Measurements from ENCODE around the gene NLGN1.
A peak's percentile ranks its signal among the peaks of the same experiment; 100 is the strongest.
"Not testable (repeated sequence)": the region's sequence is repeated elsewhere in the genome, so short reads cannot be mapped to it uniquely, and the experiment has no call there.

The NLGN1 gene

GRCh38 chr3:174204765-174205164 is 807.2 kb downstream of the NLGN1 start:
- H3K4me3 ChIP-seq (ENCODE audit: low read length), result no peak overlapping the region
- TF ChIP-seq, protein P1, sequence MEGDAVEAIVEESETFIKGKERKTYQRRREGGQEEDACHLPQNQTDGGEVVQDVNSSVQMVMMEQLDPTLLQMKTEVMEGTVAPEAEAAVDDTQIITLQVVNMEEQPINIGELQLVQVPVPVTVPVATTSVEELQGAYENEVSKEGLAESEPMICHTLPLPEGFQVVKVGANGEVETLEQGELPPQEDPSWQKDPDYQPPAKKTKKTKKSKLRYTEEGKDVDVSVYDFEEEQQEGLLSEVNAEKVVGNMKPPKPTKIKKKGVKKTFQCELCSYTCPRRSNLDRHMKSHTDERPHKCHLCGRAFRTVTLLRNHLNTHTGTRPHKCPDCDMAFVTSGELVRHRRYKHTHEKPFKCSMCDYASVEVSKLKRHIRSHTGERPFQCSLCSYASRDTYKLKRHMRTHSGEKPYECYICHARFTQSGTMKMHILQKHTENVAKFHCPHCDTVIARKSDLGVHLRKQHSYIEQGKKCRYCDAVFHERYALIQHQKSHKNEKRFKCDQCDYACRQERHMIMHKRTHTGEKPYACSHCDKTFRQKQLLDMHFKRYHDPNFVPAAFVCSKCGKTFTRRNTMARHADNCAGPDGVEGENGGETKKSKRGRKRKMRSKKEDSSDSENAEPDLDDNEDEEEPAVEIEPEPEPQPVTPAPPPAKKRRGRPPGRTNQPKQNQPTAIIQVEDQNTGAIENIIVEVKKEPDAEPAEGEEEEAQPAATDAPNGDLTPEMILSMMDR (conservative IDR thresholded peaks at IDR 0.05; ENCODE audit: low read length), result no peak
- DNase-seq (ENCODE audit: low read depth), result no peak

DNA sequence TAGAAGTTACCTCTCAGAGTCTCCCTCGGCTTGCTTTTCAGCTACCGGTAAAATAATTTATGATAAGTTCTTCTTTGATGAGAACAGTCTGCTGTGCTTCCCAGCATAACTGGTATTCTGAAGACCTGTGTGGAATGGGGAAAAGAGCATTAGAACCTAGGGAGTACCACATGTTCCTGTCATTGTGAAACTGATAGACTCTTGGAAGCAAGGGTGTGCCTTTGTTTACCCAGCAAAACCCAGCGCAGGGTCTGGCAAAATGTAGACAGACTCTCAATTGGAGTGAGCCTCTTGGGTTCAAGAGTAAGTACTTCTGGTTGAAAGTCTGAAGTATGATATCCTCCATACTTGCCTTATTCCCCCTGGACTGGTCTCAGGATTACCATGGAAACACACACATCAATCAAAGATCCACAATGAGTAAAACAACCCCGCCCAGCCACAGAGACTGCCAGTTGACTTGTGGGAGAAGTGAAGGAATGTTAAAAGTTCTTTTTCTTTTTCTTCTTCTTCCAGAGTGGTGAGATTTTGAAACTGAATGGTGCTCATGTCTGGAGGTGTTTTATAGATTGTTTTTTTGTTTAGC is 809.2 kb downstream of the NLGN1 start:
- DNase-seq (ENCODE audit: low read depth), result peak; percentile 44

DNA sequence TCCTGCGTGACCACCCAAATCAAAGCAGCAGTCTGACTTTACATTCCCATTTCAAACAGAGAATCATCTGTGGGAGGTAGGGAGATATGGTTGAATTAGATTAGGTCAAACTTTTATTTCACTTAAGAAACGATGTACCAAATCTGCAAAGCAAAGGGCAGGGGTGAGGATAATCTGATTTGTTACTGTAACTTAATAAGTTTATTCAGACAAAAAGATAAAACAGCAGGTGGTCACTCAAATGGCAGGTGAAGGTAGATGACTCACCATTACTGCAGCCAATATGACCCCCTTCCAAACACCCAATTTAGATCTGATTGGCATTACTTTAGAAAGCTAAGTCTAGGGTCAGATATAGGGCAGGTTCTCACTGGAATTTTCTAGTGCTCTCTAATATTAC is 810.6 kb downstream of the NLGN1 start:
- DNase-seq (ENCODE audit: low read depth), result no peak
- TF ChIP-seq, protein P1 (conservative IDR thresholded peaks at IDR 0.05; ENCODE audit: low read length), result no peak
- H3K4me3 ChIP-seq (ENCODE audit: low read length), result no peak overlapping the region

More for the DNA sequence above, 809.2 kb downstream of the NLGN1 start:
- TF ChIP-seq, protein P1 (conservative IDR thresholded peaks at IDR 0.05; ENCODE audit: low read length), result no peak
- no peak overlapping the region for H3K4me3 ChIP-seq (ENCODE audit: low read length)

- not testable (repeated sequence) for H3K4me3 ChIP-seq (ENCODE audit: low read length); DNase-seq (ENCODE audit: low read depth)
Observed at GRCh38 chr3:174211896-174212295, 814.4 kb downstream of the NLGN1 start.

- H3K4me3 ChIP-seq (ENCODE audit: low read length), result no peak overlapping the region
- TF ChIP-seq, protein P1 (conservative IDR thresholded peaks at IDR 0.05; ENCODE audit: low read length), result no peak
Observed at GRCh38 chr3:174215456-174215855, 817.9 kb downstream of the NLGN1 start.

DNA sequence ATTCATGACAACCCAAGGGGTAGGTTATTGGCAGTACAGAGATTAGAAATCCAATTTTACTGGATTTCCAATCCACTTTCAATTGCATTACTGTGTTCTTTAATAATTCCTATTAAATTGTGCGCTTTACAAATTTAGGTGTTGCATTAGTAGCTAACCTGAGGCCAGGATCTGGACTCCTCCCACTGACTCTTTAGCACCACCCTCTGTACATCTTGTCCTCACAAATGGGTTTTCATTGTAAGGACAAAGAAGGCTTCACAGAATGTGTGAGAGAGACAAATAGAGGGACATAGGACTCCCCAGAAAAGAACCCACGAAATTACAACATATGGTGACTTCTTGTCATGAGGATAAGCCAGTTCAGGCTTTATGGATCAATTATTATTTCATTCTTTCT is 818.5 kb downstream of the NLGN1 start:
- H3K4me3 ChIP-seq (ENCODE audit: low read length), result no peak overlapping the region
- TF ChIP-seq, protein P1 (conservative IDR thresholded peaks at IDR 0.05; ENCODE audit: low read length), result no peak
- DNase-seq (ENCODE audit: low read depth), result no peak

More at GRCh38 chr3:174215456-174215855, 817.9 kb downstream of the NLGN1 start:
- peak; percentile 12 for DNase-seq (ENCODE audit: low read depth)

GRCh38 chr3:174216946-174217718 is 819.6 kb downstream of the NLGN1 start:
- no peak overlapping the region for H3K4me3 ChIP-seq (ENCODE audit: low read length)
- TF ChIP-seq, protein P1 (conservative IDR thresholded peaks at IDR 0.05; ENCODE audit: low read length), result no peak
- no peak for DNase-seq (ENCODE audit: low read depth)
